HepG2 (cell line): ENCODE measurements around the gene OXLD1. TPM values are rescaled to one million over a fixed set of nuclear protein-coding genes. Genes with fewer than 3 reads are reported as not detected.

Source experiments
- EEA1 ChIP-seq: sonication (generic); formaldehyde crosslinking; IDR thresholded peaks from 2 replicates; pipeline ENCODE4 v1.5.1; 2020; ENCODE audit warnings: mild to moderate bottlenecking, missing genetic modification reagents, borderline replicate concordance
- ETV6 ChIP-seq: sonication (generic); formaldehyde crosslinking; conservative IDR thresholded peaks from 2 replicates; pipeline ENCODE4 v1.4.0; 2020; ENCODE audit warnings: missing genetic modification reagents
- TEAD2 ChIP-seq: sonication (generic); formaldehyde crosslinking; IDR thresholded peaks from 2 replicates; pipeline ENCODE4 v1.9.0; 2021; ENCODE audit warnings: missing genetic modification reagents
- ZNF296 ChIP-seq: sonication (generic); formaldehyde crosslinking; conservative IDR thresholded peaks from 2 replicates; pipeline ENCODE4 v1.5.0; 2020; ENCODE audit warnings: mild to moderate bottlenecking, missing genetic modification reagents
- ZNF33B ChIP-seq: sonication (generic); formaldehyde crosslinking; IDR thresholded peaks from 2 replicates; pipeline ENCODE4 v1.5.1; 2020; ENCODE audit warnings: mild to moderate bottlenecking, missing genetic modification reagents
- ZNF644 ChIP-seq: IDR thresholded peaks from 2 replicates; pipeline ENCODE4 v1.6.1; 2016; ENCODE audit warnings: low read depth
- ZNF713 ChIP-seq: sonication (generic); formaldehyde crosslinking; IDR thresholded peaks from 2 replicates; pipeline ENCODE4 v1.4.0; 2020; ENCODE audit warnings: mild to moderate bottlenecking, missing genetic modification reagents
- ZNF777 ChIP-seq: sonication (generic); formaldehyde crosslinking; IDR thresholded peaks from 2 replicates; pipeline ENCODE4 v1.4.0; 2020; ENCODE audit warnings: missing genetic modification reagents
- polyA plus RNA-seq, 8 experiments: library from polyadenylated mRNA; depleted of rRNA in 3 of 8; stranded (reverse) in 7 of 8; unstranded in 1 of 8; fragments of >200 nt; fragmentation: Illumina TruSeq in 4 of 8; extraction: Trizol in 4 of 8; gene quantifications; 2 replicates each; pipeline versions ENCODE4 v1.2.1 to v1.2.3, GENCODE V29; 2011 to 2016; ENCODE audit warnings: low read depth in 4 of 8, missing spikeins in 1 of 8, mixed read lengths in 1 of 8; ENCODE audit not compliant: insufficient read depth in 1 of 8
- total RNA-seq, 5 experiments: library from RNA; depleted of rRNA; stranded (reverse); fragments of >200 nt; fragmentation: Illumina TruSeq; extraction: Trizol; gene quantifications; 2 replicates each; pipeline ENCODE4 v1.2.3, GENCODE V29; 2016; ENCODE audit warnings: low read depth in 1 of 5
- TF ChIP-seq, protein P1 (sequence below): sonication (generic); formaldehyde crosslinking; IDR thresholded peaks from 2 replicates; pipeline ENCODE4 v1.4.0; 2020; ENCODE audit warnings: missing genetic modification reagents
- TF ChIP-seq, protein P2 (sequence below): sonication (generic); formaldehyde crosslinking; conservative IDR thresholded peaks from 2 replicates; pipeline ENCODE4 v1.8.0; 2022; ENCODE audit warnings: mild to moderate bottlenecking, moderate library complexity, missing genetic modification reagents
- TF ChIP-seq, protein P3 (sequence below), 2 experiments: sonication (generic) in 1 of 2; formaldehyde crosslinking in 1 of 2; IDR thresholded peaks; 2 replicates each; pipeline versions ENCODE4 v1.4.0 to v1.6.1; 2016 to 2020; ENCODE audit warnings: borderline replicate concordance in 1 of 2, low read depth in 1 of 2, mild to moderate bottlenecking in 1 of 2, missing genetic modification reagents in 1 of 2

Gene OXLD1
- total and polyA plus RNA-seq, 2 of the 13 experiments (the other 11 are each of a cell fraction or from before 2014, with no cell fraction given), result 27.1 to 37.5 TPM

DNA sequence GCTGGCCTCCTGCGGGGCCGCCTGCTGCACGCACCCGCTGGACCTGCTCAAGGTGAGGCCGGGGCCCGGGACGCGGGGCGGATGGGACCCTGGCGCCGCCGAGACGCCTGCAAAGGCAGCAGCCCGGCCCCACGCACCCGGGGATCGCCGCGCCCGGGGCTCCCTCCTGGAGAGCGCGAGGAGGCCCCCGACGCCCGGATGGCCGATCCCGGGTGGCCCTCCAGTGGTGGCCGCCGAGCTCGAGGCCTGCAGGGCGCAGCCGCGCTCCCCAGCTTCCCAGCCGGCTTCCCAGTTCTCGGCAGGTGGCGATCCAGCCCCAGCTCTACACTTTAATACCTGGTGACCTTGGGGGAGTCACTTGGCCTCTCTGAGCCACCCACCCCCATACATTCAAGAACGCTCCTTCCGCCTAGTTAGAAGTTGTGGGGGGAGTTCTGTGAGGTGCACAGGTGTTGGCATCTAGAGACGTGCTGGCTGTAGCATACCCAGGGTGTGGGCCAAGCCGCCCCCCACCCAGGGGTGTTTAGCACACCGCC, 46.1 kb upstream of the OXLD1 start (continued):
- TF ChIP-seq, protein P1, sequence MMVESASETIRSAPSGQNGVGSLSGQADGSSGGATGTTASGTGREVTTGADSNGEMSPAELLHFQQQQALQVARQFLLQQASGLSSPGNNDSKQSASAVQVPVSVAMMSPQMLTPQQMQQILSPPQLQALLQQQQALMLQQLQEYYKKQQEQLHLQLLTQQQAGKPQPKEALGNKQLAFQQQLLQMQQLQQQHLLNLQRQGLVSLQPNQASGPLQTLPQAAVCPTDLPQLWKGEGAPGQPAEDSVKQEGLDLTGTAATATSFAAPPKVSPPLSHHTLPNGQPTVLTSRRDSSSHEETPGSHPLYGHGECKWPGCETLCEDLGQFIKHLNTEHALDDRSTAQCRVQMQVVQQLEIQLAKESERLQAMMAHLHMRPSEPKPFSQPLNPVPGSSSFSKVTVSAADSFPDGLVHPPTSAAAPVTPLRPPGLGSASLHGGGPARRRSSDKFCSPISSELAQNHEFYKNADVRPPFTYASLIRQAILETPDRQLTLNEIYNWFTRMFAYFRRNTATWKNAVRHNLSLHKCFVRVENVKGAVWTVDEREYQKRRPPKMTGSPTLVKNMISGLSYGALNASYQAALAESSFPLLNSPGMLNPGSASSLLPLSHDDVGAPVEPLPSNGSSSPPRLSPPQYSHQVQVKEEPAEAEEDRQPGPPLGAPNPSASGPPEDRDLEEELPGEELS (CRISPR knock-in tag), result no peak
- no peak for TF ChIP-seq ZNF33B
- TF ChIP-seq TEAD2 (CRISPR knock-in tag), result 0 out of 2 replicates have a peak, but pooled peaks have one; percentile 46
- TF ChIP-seq ZNF296 (CRISPR knock-in tag), result 0 out of 2 replicates have a peak, but pooled peaks have one; percentile 55
- 0 out of 2 replicates have a peak, but pooled peaks have one; percentile 9 for TF ChIP-seq ZNF777
- TF ChIP-seq ZNF644 (CRISPR knock-in tag), result no peak
- 0 out of 2 replicates have a peak, but pooled peaks have one; percentile 25 for TF ChIP-seq ZNF713 (CRISPR knock-in tag)
- TF ChIP-seq EEA1 (CRISPR knock-in tag), result 0 out of 2 replicates have a peak, but pooled peaks have one; percentile 36
- peak; percentile 52; the same call in 1 of the 2 replicates for TF ChIP-seq ETV6 (CRISPR knock-in tag)
- TF ChIP-seq, protein P2, sequence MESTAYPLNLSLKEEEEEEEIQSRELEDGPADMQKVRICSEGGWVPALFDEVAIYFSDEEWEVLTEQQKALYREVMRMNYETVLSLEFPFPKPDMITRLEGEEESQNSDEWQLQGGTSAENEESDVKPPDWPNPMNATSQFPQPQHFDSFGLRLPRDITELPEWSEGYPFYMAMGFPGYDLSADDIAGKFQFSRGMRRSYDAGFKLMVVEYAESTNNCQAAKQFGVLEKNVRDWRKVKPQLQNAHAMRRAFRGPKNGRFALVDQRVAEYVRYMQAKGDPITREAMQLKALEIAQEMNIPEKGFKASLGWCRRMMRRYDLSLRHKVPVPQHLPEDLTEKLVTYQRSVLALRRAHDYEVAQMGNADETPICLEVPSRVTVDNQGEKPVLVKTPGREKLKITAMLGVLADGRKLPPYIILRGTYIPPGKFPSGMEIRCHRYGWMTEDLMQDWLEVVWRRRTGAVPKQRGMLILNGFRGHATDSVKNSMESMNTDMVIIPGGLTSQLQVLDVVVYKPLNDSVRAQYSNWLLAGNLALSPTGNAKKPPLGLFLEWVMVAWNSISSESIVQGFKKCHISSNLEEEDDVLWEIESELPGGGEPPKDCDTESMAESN (CRISPR knock-in tag), result peak; percentile 66; the same call in 1 of the 2 replicates
- TF ChIP-seq, protein P3, sequence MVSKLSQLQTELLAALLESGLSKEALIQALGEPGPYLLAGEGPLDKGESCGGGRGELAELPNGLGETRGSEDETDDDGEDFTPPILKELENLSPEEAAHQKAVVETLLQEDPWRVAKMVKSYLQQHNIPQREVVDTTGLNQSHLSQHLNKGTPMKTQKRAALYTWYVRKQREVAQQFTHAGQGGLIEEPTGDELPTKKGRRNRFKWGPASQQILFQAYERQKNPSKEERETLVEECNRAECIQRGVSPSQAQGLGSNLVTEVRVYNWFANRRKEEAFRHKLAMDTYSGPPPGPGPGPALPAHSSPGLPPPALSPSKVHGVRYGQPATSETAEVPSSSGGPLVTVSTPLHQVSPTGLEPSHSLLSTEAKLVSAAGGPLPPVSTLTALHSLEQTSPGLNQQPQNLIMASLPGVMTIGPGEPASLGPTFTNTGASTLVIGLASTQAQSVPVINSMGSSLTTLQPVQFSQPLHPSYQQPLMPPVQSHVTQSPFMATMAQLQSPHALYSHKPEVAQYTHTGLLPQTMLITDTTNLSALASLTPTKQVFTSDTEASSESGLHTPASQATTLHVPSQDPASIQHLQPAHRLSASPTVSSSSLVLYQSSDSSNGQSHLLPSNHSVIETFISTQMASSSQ (IDR thresholded peaks at IDR 0.05; ENCODE audit: low read depth), result no peak
- TF ChIP-seq, protein P3 (CRISPR knock-in tag; IDR thresholded peaks at IDR 0.05; ENCODE audit: borderline replicate concordance), result peak; percentile 26; the same call in 1 of the 2 replicates
